Left ventricle myocardium inferior (tissue), 1 donor: Measurements from ENCODE around the gene BEND7. TPM values are rescaled to one million over a fixed set of nuclear protein-coding genes. Genes with fewer than 3 reads are reported as not detected.

ENCODE experiments used
- DNase-seq: peaks from one replicate; pipeline ENCODE4 v3.0.0-alpha.2; 2020
- H3K27ac ChIP-seq: fragments of 200-600 bp; replicated peaks from 2 replicates; pipeline ENCODE4 v1.8.0; 2021
- H3K27me3 ChIP-seq: fragments of 200-600 bp; 2 replicates; pipeline ENCODE4 v1.8.0; 2021; ENCODE audit warnings: low read depth
- H3K36me3 ChIP-seq: fragments of 200-600 bp; 2 replicates; pipeline ENCODE4 v1.8.0; 2021
- H3K4me1 ChIP-seq: fragments of 200-600 bp; 2 replicates; pipeline ENCODE4 v1.8.0; 2021
- H3K4me3 ChIP-seq: fragments of 200-600 bp; 2 replicates; pipeline ENCODE4 v1.8.0; 2021; ENCODE audit warnings: mild to moderate bottlenecking, moderate library complexity
- H3K9me3 ChIP-seq: fragments of 200-600 bp; replicated peaks from 2 replicates; pipeline ENCODE4 v1.8.0; 2021
- CTCF ChIP-seq: fragments of 200-600 bp; IDR thresholded peaks from 2 replicates; pipeline ENCODE4 v1.8.0; 2021; ENCODE audit warnings: antibody characterized with exemption, mild to moderate bottlenecking, borderline replicate concordance
- intact Hi-C: fragments of 100-400 bp; cut with micrococcal nuclease; formaldehyde crosslinking; loops from one replicate; pipeline ENCODE4 v1.11.0; 2022
- long read RNA-seq: library from polyadenylated mRNA; unstranded; transcript quantifications from one replicate; pipeline ENCODE4 v2.0.0, GENCODE V29; 2021
- total RNA-seq: library from RNA; stranded (reverse); fragmentation: NEBNext Ultra II Directional; extraction: Animal tissue kit (Norgen Biotek cat#: 25700); gene quantifications from one replicate; pipeline ENCODE4 v1.2.1, GENCODE V29; 2021
- donor health status: DM: no; HTN: yes; CAD: no; lungs with severe emphysema.

The BEND7 gene
- total RNA-seq = 14.7 TPM
- long read RNA-seq, partial matches to known transcripts = 6 of 30 reads
- long read RNA-seq, other reads (novel, unspliced or antisense) = 24 of 30 reads

- TF ChIP-seq CTCF = no peak
- intact Hi-C loops = no loop called here
- H3K9me3 ChIP-seq = no peaks in the 10 kb centered on the region
- H3K27me3 ChIP-seq = no peaks in the 10 kb centered on the region
- H3K4me3 ChIP-seq = peak within 1 kb of the TSS; percentile 83
- H3K27ac ChIP-seq = peak within 1 kb of the TSS; percentile 73
- H3K4me1 ChIP-seq = peaks cover 30% of the 10 kb centered on the region
- H3K36me3 ChIP-seq = peaks cover 8% of the 10 kb centered on the region
- peak; percentile 53 for DNase-seq
Observed at GRCh38 chr10:13528875-13529713, at the start of gene BEND7. TSS of gene BEND7 (minus strand) at chr10:13529014. CDS start at chr10:13528533, 481 bp downstream.

GRCh38 chr10:13573960-13574359, 45.1 kb upstream of the BEND7 start:
- H3K4me3 ChIP-seq = no peak overlapping the region
- no peak overlapping the region for H3K27ac ChIP-seq
- H3K9me3 ChIP-seq = peaks cover 18% of the 10 kb centered on the region
- no peaks in the 10 kb centered on the region for H3K36me3 ChIP-seq
- no peaks in the 10 kb centered on the region for H3K4me1 ChIP-seq
- no peak for TF ChIP-seq CTCF
- H3K27me3 ChIP-seq = peaks cover 15% of the 10 kb centered on the region
- no peak for DNase-seq
- intact Hi-C loops = no loop called here

GRCh38 chr10:13571541-13571940, 42.7 kb upstream of the BEND7 start:
- intact Hi-C loops = no loop called here
- no peak for DNase-seq
- H3K9me3 ChIP-seq = peaks cover 18% of the 10 kb centered on the region
- peaks cover 13% of the 10 kb centered on the region for H3K27me3 ChIP-seq
- H3K4me1 ChIP-seq = no peaks in the 10 kb centered on the region
- H3K4me3 ChIP-seq = no peak overlapping the region
- no peaks in the 10 kb centered on the region for H3K36me3 ChIP-seq
- TF ChIP-seq CTCF = no peak
- H3K27ac ChIP-seq = no peak overlapping the region

GRCh38 chr10:13567030-13567429, 38.2 kb upstream of the BEND7 start:
- no peak overlapping the region for H3K27ac ChIP-seq
- no peak for TF ChIP-seq CTCF
- no peaks in the 10 kb centered on the region for H3K9me3 ChIP-seq
- peaks cover 12% of the 10 kb centered on the region for H3K27me3 ChIP-seq
- intact Hi-C loops = no loop called here
- no peaks in the 10 kb centered on the region for H3K4me1 ChIP-seq
- no peak overlapping the region for H3K4me3 ChIP-seq
- H3K36me3 ChIP-seq = no peaks in the 10 kb centered on the region
- DNase-seq = no peak

GRCh38 chr10:13564576-13564975, 35.8 kb upstream of the BEND7 start:
- Histone ChIP-seq H3K36me3 (no peaks in the 10 kb centered on the region), H3K4me3 (no peak overlapping the region), H3K27me3 (peaks cover 8% of the 10 kb centered on the region), H3K27ac (no peak overlapping the region), H3K9me3 (no peaks in the 10 kb centered on the region), H3K4me1 (no peaks in the 10 kb centered on the region)
- no peak for DNase-seq
- TF ChIP-seq CTCF = no peak
- intact Hi-C loops = no loop called here
